NK-92 (cell line): ENCODE data around the gene TAF1A.

Experiments
- DNase-seq: peaks from one replicate; lab custom pipeline; 2025; ENCODE audit not compliant: unreplicated experiment; lab: John Stamatoyannopoulos, UW

TAF1A gene

GRCh38 chr1:222539951-222540597 lies 49.7 kb downstream of the TAF1A start:
- no peak for DNase-seq

DNA sequence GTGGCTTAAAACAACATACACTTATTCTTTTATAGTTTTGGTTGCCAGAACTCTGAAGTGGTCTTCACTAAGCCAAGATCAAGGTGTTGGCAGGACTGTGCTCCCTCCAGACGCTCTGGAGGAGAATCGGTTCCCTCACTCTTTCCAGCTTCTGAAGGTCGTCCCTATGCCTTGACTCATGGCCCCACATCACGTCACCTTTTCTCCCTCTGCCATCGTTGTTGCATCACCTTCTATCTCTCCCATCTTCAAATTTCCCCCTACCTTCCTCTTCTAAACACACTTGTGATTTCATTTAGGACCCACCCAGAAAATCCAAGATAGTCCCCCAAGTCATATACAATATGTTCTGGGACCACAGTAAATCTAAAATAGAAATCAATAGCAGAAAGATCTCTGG lies 54.3 kb downstream of the TAF1A start:
- DNase-seq, result no peak

GRCh38 chr1:222530852-222531251 lies 58.9 kb downstream of the TAF1A start:
- no peak for DNase-seq

DNA sequence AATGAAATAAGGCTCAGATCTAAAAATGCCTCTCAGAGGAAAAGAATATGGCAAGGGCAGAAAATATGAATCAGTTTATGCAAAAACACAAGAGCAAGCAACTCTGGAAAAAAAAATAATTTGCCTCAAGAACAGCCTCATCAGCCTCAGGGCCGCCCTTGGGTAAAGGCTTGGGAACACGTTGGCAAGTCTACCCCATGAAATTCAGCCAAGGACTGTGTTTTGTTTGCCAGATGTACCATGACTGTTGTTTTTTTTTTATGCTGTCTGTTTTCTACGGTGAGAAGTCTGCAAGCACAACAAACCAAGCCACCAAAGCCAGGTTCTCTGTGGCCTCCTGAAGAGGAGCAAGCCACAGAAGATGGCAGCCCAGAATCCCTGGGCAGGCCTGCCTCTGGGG lies 59.8 kb downstream of the TAF1A start:
- no peak for DNase-seq

DNA sequence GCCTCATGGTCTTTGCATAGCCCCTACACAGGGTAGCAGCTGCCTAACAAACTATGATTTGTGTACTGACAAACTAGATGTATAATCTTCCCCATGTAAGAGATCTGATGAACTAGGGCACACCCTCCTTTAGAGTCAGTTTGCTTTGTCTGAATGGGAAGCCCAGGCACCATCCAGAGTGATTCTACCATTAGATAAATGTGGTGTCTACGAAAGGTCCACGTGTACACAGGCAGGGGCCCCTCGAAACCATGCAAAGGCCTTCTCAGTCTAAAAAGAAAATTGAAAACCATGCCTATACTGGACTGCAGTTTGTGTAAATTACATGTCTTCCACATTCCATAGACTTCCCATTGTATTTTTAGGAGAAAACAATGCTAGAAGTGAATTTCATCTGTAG lies 60.6 kb downstream of the TAF1A start:
- DNase-seq, result no peak

DNA sequence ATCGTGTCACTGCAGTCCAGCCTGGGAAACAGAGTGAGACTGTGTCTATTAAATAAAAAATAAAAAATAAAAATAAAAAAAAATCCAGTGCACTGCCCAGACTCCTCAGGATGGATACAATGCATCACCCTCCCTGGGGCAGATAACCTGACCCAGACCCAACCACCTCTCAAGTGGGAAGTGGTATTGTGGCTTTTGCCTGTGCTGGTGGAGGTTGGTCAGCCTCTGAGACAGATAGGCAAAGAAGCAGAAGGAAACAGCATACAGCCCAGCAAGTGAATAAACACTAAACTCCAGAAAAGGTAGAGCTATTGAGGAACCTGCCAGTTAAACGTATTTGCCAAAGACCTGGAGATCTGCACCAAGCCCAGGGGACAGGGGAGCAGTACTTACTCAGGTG lies 63.8 kb downstream of the TAF1A start:
- DNase-seq, result no peak

- no peak for DNase-seq
Observed at GRCh38 chr1:222523852-222524251, 65.9 kb downstream of the TAF1A start.

- no peak for DNase-seq
Observed at GRCh38 chr1:222522105-222522915, 67.4 kb downstream of the TAF1A start.

GRCh38 chr1:222521299-222522104 lies 68.2 kb downstream of the TAF1A start:
- no peak for DNase-seq
